Ishikawa (cell line): ENCODE measurements around the gene PLCH1.

Source experiments
- EP300 ChIP-seq: IDR thresholded peaks from 2 replicates; pipeline ENCODE4 v1.6.1; 2012; ENCODE audit warnings: borderline replicate concordance
- YY1 ChIP-seq: IDR thresholded peaks from 2 replicates; pipeline ENCODE4 v1.6.1; 2012; ENCODE audit warnings: low read depth

DNA sequence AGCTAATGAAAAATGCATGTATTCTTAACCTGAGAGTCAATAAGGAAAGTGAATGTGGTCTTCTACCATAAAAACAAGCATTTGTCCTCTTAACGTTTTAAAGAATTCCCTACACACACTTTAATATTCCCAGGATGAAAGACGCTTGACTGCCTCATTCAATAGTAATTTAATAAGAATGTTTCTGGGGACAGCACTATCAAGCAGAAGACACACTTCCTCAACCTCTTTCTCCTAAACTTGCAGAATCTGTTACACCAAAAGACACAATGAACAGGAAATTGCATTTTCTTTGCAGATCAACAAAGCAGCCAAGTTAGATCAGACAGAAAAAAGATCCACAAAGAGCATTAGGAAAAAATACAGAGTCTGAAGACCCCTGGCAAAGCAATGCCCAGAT lies 97.7 kb downstream of the PLCH1 start:
- TF ChIP-seq YY1 (no peak), EP300 (no peak)
